K562 (cell line): Measurements from ENCODE around the gene MADCAM1. TPM values are rescaled to one million over a fixed set of nuclear protein-coding genes. Genes with fewer than 3 reads are reported as not detected.

Experiments used
- ATAC-seq: fragments of 200-7000 bp; cut with Tn5 transposase; 3 replicates; pipeline ENCODE4 v1.9.1; 2020; ENCODE audit warnings: moderate library complexity
- BruUV-seq: library from RNA; stranded (reverse); fragments of 400-500 nt; replicated peaks from 2 replicates; lab custom pipeline; 2021; lab: Mats Ljungman, UMichigan
- CTCF ChIA-PET: fragments of 300-600 bp; formaldehyde crosslinking; extraction: SDS; loops from one replicate; lab custom pipeline; 2021; ENCODE audit warnings: low intra/inter-chr PET ratio; lab: Yijun Ruan, JAX
- POLR2A ChIA-PET: fragments of 300-600, 350-650 bp; sonication (Branson Sonifier 250); formaldehyde crosslinking; extraction: SDS; loops from one replicate; lab custom pipeline; 2021; ENCODE audit warnings: antibody characterized with exemption, inconsistent platforms; lab: Yijun Ruan, JAX
- DNase-seq, 4 experiments: peaks; one replicate each; pipeline versions ENCODE4 v3.0.0 to v3.0.0-alpha.2; 2011 to 2018; ENCODE audit warnings: low spot score in 3 of 4, mixed read lengths in 3 of 4; ENCODE audit errors: extremely low read depth in 1 of 4
- FAIRE-seq: peaks from 2 replicates; lab custom pipeline; 2011; peaks lifted over from hg19 to GRCh38; lab: Jason Lieb, UNC
- H2AFZ ChIP-seq: 2 replicates; pipeline ENCODE4 v1.6.0; 2011; ENCODE audit warnings: low read depth, low read length, control low read depth, inconsistent platforms
- H3K27ac ChIP-seq: fragments of 200-600 bp; 3 replicates; pipeline ENCODE4 v1.8.0; 2011; ENCODE audit warnings: low read depth, mild to moderate bottlenecking, control low read depth, inconsistent platforms, low read length, moderate library complexity, mixed read lengths; ENCODE audit errors: extremely low read depth
- H3K27me3 ChIP-seq, 2 experiments: fragments of 300-600 bp in 1 of 2; 2 replicates in 1 of 2; 3 replicates in 1 of 2; pipeline versions ENCODE4 v1.6.0 to v1.8.0; 2011; ENCODE audit warnings: inconsistent platforms in 2 of 2, low read length in 2 of 2, mild to moderate bottlenecking in 1 of 2, mixed read lengths in 1 of 2, moderate library complexity in 1 of 2; ENCODE audit not compliant: control insufficient read depth in 2 of 2, insufficient read depth in 2 of 2
- H3K36me3 ChIP-seq: fragments of 300-600 bp; 3 replicates; pipeline ENCODE4 v1.8.0; 2011; ENCODE audit warnings: mild to moderate bottlenecking, low read length, inconsistent platforms; ENCODE audit not compliant: control insufficient read depth, insufficient read depth
- H3K4me1 ChIP-seq, 2 experiments: fragments of 200-600 bp in 1 of 2; replicated peaks in 1 of 2; 2 replicates in 1 of 2; 3 replicates in 1 of 2; pipeline versions ENCODE4 v1.5.1 to v1.8.0; 2011; ENCODE audit warnings: inconsistent platforms in 2 of 2, low read length in 2 of 2, mild to moderate bottlenecking in 1 of 2, mixed read lengths in 1 of 2, moderate library complexity in 1 of 2; ENCODE audit not compliant: control insufficient read depth in 2 of 2, insufficient read depth in 2 of 2
- H3K4me2 ChIP-seq: 2 replicates; pipeline ENCODE4 v1.6.1; 2011; ENCODE audit warnings: low read length, control low read depth, inconsistent platforms, mixed read lengths; ENCODE audit not compliant: insufficient read depth
- H3K4me3 ChIP-seq: fragments of 200-600 bp; sonication (generic), shearing (Covaris generic); 2 replicates; pipeline ENCODE4 v1.5.1; 2016; ENCODE audit warnings: control low read depth, inconsistent platforms
- H3K79me2 ChIP-seq: fragments of 200-600 bp; 3 replicates; pipeline ENCODE4 v1.8.0; 2011; ENCODE audit warnings: low read length, inconsistent platforms; ENCODE audit not compliant: control insufficient read depth, insufficient read depth
- H3K9ac ChIP-seq, 2 experiments: 2 replicates each; pipeline versions ENCODE4 v1.6.0 to v1.6.1; 2011; ENCODE audit warnings: low read depth in 2 of 2, low read length in 2 of 2, control low read depth in 1 of 2, inconsistent platforms in 1 of 2, mild to moderate bottlenecking in 1 of 2, mixed read lengths in 1 of 2; ENCODE audit not compliant: insufficient read depth in 1 of 2
- H3K9me1 ChIP-seq: one replicate; pipeline ENCODE4 v1.6.0; 2011; ENCODE audit warnings: inconsistent platforms, mild to moderate bottlenecking, low read length, moderate library complexity; ENCODE audit not compliant: control insufficient read depth, insufficient read depth
- H3K9me3 ChIP-seq: replicated peaks from 2 replicates; pipeline ENCODE4 v1.5.1; 2011; ENCODE audit warnings: low read depth, low read length, inconsistent platforms; ENCODE audit not compliant: control insufficient read depth, insufficient read depth
- H4K20me1 ChIP-seq: replicated peaks from 2 replicates; pipeline ENCODE4 v1.6.1; 2011; ENCODE audit warnings: low read length, inconsistent platforms, mixed read lengths; ENCODE audit not compliant: control insufficient read depth, insufficient read depth
- ATF1 ChIP-seq, 2 experiments: fragments of 450-650 bp in 1 of 2; IDR thresholded peaks; 2 replicates each; pipeline ENCODE4 v1.6.1; 2016; ENCODE audit warnings: missing compliant biosample characterization in 1 of 2, missing genetic modification characterization in 1 of 2
- CREB3 ChIP-seq: fragments of 450-650 bp; conservative IDR thresholded peaks from 2 replicates; pipeline ENCODE4 v1.6.1; 2016; ENCODE audit warnings: missing genetic modification characterization, low read depth, mild to moderate bottlenecking, missing compliant biosample characterization, moderate library complexity
- E4F1 ChIP-seq: fragments of 250-450 bp; sonication (Bioruptor Pico); IDR thresholded peaks from 2 replicates; pipeline ENCODE4 v1.5.0; 2021; ENCODE audit warnings: mild to moderate bottlenecking, borderline replicate concordance
- ELF2 ChIP-seq: fragments of 250-450 bp; sonication (Bioruptor Pico); IDR thresholded peaks from 2 replicates; pipeline ENCODE4 v1.5.0; 2021; ENCODE audit warnings: mild to moderate bottlenecking
- ILF3 ChIP-seq: fragments of 450-650 bp; IDR thresholded peaks from 2 replicates; pipeline ENCODE4 v1.6.1; 2018; ENCODE audit warnings: antibody characterized with exemption, mild to moderate bottlenecking, moderate library complexity, borderline replicate concordance
- POLR2G ChIP-seq: fragments of 200-400 bp; formaldehyde crosslinking; IDR thresholded peaks from 2 replicates; pipeline ENCODE4 v1.6.1; 2017; ENCODE audit warnings: low read depth, mild to moderate bottlenecking, antibody characterized with exemption, low read length, moderate library complexity
- PPARD ChIP-seq: fragments of 250-450 bp; sonication (Bioruptor Pico); IDR thresholded peaks from 2 replicates; pipeline ENCODE4 v1.8.0; 2022; ENCODE audit warnings: inconsistent platforms, mild to moderate bottlenecking, moderate library complexity
- RNF2 ChIP-seq: sonication (generic); IDR thresholded peaks from 2 replicates; pipeline ENCODE4 v1.6.1; 2016
- SAFB ChIP-seq: fragments of 200-400 bp; formaldehyde crosslinking; IDR thresholded peaks from 2 replicates; pipeline ENCODE4 v1.6.1; 2017; ENCODE audit warnings: low read depth, low read length, borderline replicate concordance
- SIX5 ChIP-seq, 2 experiments: IDR thresholded peaks; 2 replicates each; pipeline ENCODE4 v1.6.1; 2011; ENCODE audit warnings: low read length in 2 of 2, borderline replicate concordance in 1 of 2, low read depth in 1 of 2, mild to moderate bottlenecking in 1 of 2, moderate library complexity in 1 of 2; ENCODE audit not compliant: insufficient read depth in 1 of 2
- STAT6 ChIP-seq: sonication (generic); formaldehyde crosslinking; IDR thresholded peaks from 2 replicates; pipeline ENCODE4 v1.8.1; 2023; ENCODE audit warnings: mild to moderate bottlenecking, missing genetic modification reagents
- ZNF551 ChIP-seq: fragments of 250-450 bp; sonication (Bioruptor Pico); IDR thresholded peaks from 2 replicates; pipeline ENCODE4 v1.5.0; 2021; ENCODE audit warnings: mild to moderate bottlenecking, moderate library complexity
- ZNF583 ChIP-seq: fragments of 250-450 bp; sonication (Bioruptor Pico); IDR thresholded peaks from 2 replicates; pipeline ENCODE4 v1.4.0; 2020
- WGBS: fragments of 100-300 bp; shearing (Covaris generic); methylation state at CpG from one replicate; pipeline ENCODE4 v1.1.6; 2016; ENCODE audit warnings: low coverage, mixed read lengths; ENCODE audit not compliant: insufficient coverage; ENCODE audit errors: missing lambda C conversion rate; 5-methylcytosine and 5-hydroxymethylcytosine counted together
- in situ Hi-C: fragments of 300-500 bp; cut with MboI; formaldehyde crosslinking; loops from 4 replicates; pipeline ENCODE4 v1.15.0; 2018; ENCODE audit warnings: inconsistent platforms, mixed read lengths
- intact Hi-C: fragments of 100-400 bp; cut with micrococcal nuclease; formaldehyde crosslinking; loops from 2 replicates; pipeline ENCODE4 v1.14.2; 2022
- polyA plus RNA-seq, 8 experiments: library from polyadenylated mRNA; depleted of rRNA in 4 of 8; stranded (reverse) in 5 of 8; unstranded in 3 of 8; fragments of >200 nt; fragmentation: Nextera tagmentation in 2 of 8; fragmentation: Illumina TruSeq in 1 of 8; extraction: Ambion mirVana in 2 of 8; extraction: Trizol in 1 of 8; gene quantifications; 2 replicates each; pipeline versions ENCODE4 v1.2.1 to v1.2.3, GENCODE V29; 2011 to 2014; ENCODE audit warnings: inconsistent platforms in 1 of 8, missing spikeins in 1 of 8
- total RNA-seq, 7 experiments: library from RNA; depleted of rRNA in 6 of 7; stranded (reverse); fragments of >200 nt in 6 of 7; fragmentation: Illumina TruSeq in 2 of 7; extraction: Trizol in 2 of 7; gene quantifications; 2 replicates each; pipeline versions ENCODE4 v1.2.1 to v1.2.3, GENCODE V29; 2011 to 2021; ENCODE audit warnings: low replicate concordance in 1 of 7

The MADCAM1 gene
- total and polyA plus RNA-seq, 9 of the 15 experiments (the other 6 are each of a cell fraction or from before 2014, with no cell fraction given) = 0.09 to 0.36 (median 0.09) TPM; not detected in 6

- TF ChIP-seq STAT6 (CRISPR knock-in tag) = no peak
- peak; percentile 36; the same call in 1 of the 2 replicates for TF ChIP-seq SAFB
Measured at GRCh38 chr19:474126-475078, 21.9 kb upstream of the MADCAM1 start (continued).

GRCh38 chr19:475360-475759, 20.9 kb upstream of the MADCAM1 start:
- H3K4me1 ChIP-seq = peaks cover 0 to 45% of the 10 kb centered on the region in 2 experiments; a peak in 3 of 5 replicates
- H3K4me3 ChIP-seq = no peak overlapping the region
- no peaks in the 10 kb centered on the region for H3K9me1 ChIP-seq
- H3K4me2 ChIP-seq = no peak overlapping the region
- H2AFZ ChIP-seq = no peak overlapping the region
- DNase-seq = no peak
- BruUV-seq = no TSS peak
- 0 out of 2 replicates have a peak, but pooled peaks cover 2% of the 10 kb centered on the region for H3K9me3 ChIP-seq
- no peak for ATAC-seq
- in situ Hi-C loops (no loop called here), intact Hi-C loops (no loop called here)
- H3K79me2 ChIP-seq = no peaks in the 10 kb centered on the region
- FAIRE-seq = no peak
- H3K27ac ChIP-seq = no peak overlapping the region
- POLR2A ChIA-PET = no interaction called here
- WGBS = 9% methylated on average over 9 of the region's 13 CpGs
- H3K36me3 ChIP-seq = no peaks in the 10 kb centered on the region
- peaks cover 0 to 23% of the 10 kb centered on the region in 2 experiments; a peak in 2 of 5 replicates for H3K27me3 ChIP-seq
- CTCF ChIA-PET = no interaction called here
- peak overlapping the region in 1 of 2 experiments; percentile 48; a peak in 1 of 4 replicates for H3K9ac ChIP-seq
- H4K20me1 ChIP-seq = no peaks in the 10 kb centered on the region; the same call in 1 of the 2 replicates
- TF ChIP-seq ZNF551 (CRISPR knock-in tag) (no peak), ZNF583 (CRISPR knock-in tag) (no peak), CREB3 (no peak), ATF1 (CRISPR knock-in tag; IDR thresholded peaks at IDR 0.05) (no peak), ATF1 (tag; IDR thresholded peaks at IDR 0.05) (no peak), SIX5 (IDR thresholded peaks at IDR 0.05; ENCODE audit: borderline replicate concordance in 1 of 2, insufficient read depth in 1 of 2, low read depth in 1 of 2, low read length in 2 of 2) (no peak), ELF2 (CRISPR knock-in tag) (no peak), PPARD (CRISPR knock-in tag) (no peak), ILF3 (no peak), POLR2G (no peak), RNF2 (no peak), E4F1 (no peak)
